GM19324 (cell line): ENCODE data around the gene WWOX.

Source experiments
- ATAC-seq: cut with Tn5 transposase; IDR thresholded peaks from one replicate; pipeline ENCODE4 v1.9.1; 2021; ENCODE audit warnings: mild to moderate bottlenecking, moderate library complexity; ENCODE audit not compliant: unreplicated experiment, low FRiP score

Gene WWOX

GRCh38 chr16:78483124-78483992 lies 383.9 kb downstream of the WWOX start:
- no peak for ATAC-seq

- ATAC-seq, result no peak
These were observed 385.1 kb downstream of the WWOX start for GRCh38 chr16:78484509-78485058.

- no peak for ATAC-seq
These were observed 385.9 kb downstream of the WWOX start for GRCh38 chr16:78485188-78485916.

GRCh38 chr16:78485917-78486257 lies 386.4 kb downstream of the WWOX start:
- ATAC-seq, result no peak

GRCh38 chr16:78487471-78487870 lies 388.0 kb downstream of the WWOX start:
- ATAC-seq, result no peak

GRCh38 chr16:78489072-78489471 lies 389.6 kb downstream of the WWOX start:
- ATAC-seq, result no peak

GRCh38 chr16:78489631-78490030 lies 390.2 kb downstream of the WWOX start:
- no peak for ATAC-seq

GRCh38 chr16:78490431-78490830 lies 391.0 kb downstream of the WWOX start:
- no peak for ATAC-seq

GRCh38 chr16:78490847-78491246 lies 391.4 kb downstream of the WWOX start:
- ATAC-seq, result no peak

- ATAC-seq, result no peak
These were observed 394.1 kb downstream of the WWOX start for GRCh38 chr16:78493573-78493972.

GRCh38 chr16:78494105-78494504 lies 394.7 kb downstream of the WWOX start:
- no peak for ATAC-seq

GRCh38 chr16:78494674-78495073 lies 395.2 kb downstream of the WWOX start:
- no peak for ATAC-seq

GRCh38 chr16:78496189-78496588 lies 396.7 kb downstream of the WWOX start:
- no peak for ATAC-seq

- ATAC-seq, result no peak
These were observed 399.9 kb downstream of the WWOX start for GRCh38 chr16:78499399-78499798.

GRCh38 chr16:78500659-78501270 lies 401.3 kb downstream of the WWOX start:
- ATAC-seq, result no peak

GRCh38 chr16:78501744-78502143 lies 402.3 kb downstream of the WWOX start:
- no peak for ATAC-seq

GRCh38 chr16:78502812-78503350 lies 403.4 kb downstream of the WWOX start:
- no peak for ATAC-seq

- ATAC-seq, result no peak
These were observed 404.1 kb downstream of the WWOX start for GRCh38 chr16:78503602-78504001.

- ATAC-seq, result no peak
These were observed 405.0 kb downstream of the WWOX start for GRCh38 chr16:78504401-78504851.

GRCh38 chr16:78505036-78505435 lies 405.6 kb downstream of the WWOX start:
- ATAC-seq, result no peak
